VCaP (cell line): ENCODE measurements around the gene GORASP1.

ENCODE experiments used
- H3K27ac ChIP-seq: fragments of 450-650 bp; 2 replicates; pipeline ENCODE4 v1.5.1; 2017
- CTCF ChIP-seq: fragments of 450-650 bp; conservative IDR thresholded peaks from 2 replicates; pipeline ENCODE4 v1.5.1; 2017; ENCODE audit warnings: mild to moderate bottlenecking, moderate library complexity

The GORASP1 gene

DNA sequence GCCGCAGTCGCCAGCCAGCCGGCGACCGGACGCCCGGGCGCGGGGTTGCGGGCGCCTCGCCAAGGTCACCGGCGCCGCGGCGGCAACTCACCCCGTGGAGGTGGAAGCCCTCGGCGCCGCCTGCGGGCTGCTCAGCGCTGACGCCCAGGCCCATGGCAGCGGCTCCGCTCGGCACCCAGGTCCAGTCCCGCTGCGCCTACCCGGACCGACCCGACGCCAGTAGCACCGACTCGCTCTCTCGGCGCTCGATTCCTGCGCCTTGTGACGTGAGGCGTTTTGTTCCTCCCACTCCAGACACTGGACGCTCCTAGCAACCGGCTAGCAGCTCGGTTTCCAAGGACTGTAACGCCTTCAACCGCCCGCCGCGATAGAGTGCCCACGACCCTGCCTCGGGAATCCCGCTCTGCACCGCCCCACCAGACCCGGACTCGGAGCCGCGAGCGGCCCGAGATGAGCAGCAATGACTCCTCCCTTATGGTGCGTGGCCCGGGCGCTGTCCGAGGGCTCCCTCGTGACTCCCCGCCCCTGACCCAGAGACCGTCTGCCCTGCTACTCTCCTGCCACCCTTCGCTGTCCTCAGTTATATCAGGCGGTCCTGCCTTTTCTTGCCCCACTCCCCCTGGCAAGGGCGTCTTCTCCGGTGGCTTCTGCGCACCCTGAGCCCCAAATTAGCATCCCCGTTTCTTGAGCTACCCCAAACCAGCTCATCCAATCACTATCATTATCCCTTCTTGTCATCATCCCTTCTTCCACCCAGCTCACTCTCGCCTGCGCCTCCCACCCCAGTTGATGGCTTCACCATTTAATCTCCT is at the start of gene GORASP1, which contains the start of gene TTC21A:
TSS of gene GORASP1 (minus strand) at position 240 of the 812 bp plus-strand sequence. CDS start at position 154, 86 bp downstream.
TSS of gene TTC21A (plus strand) at position 293 of the 812 bp plus-strand sequence. CDS start at position 451, 158 bp downstream.
- peak within 1 kb of the TSS; percentile 94 for H3K27ac ChIP-seq
- TF ChIP-seq CTCF: peak; percentile 21; the same call in 1 of the 2 replicates

DNA sequence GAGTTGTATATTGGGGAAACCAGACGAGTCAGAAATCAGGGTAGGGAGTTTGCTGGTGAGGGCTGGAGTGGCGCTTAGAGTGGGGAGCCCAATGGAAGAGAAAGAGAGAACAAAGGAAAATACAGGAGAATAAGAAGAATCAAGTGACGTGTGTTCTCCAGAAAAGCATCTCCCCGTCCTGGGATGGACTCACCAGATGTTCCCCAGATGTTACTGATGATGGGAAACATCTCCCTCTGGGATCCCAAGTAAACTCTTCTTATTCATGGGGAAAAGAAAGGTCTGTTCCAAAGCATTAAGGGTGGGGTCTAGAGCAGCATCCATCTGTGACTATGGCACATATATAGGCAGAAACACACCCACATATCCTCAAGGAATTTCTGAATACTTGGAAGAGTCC is 49.0 kb upstream of the GORASP1 start:
- H3K27ac ChIP-seq: no peak overlapping the region
- TF ChIP-seq CTCF: no peak

DNA sequence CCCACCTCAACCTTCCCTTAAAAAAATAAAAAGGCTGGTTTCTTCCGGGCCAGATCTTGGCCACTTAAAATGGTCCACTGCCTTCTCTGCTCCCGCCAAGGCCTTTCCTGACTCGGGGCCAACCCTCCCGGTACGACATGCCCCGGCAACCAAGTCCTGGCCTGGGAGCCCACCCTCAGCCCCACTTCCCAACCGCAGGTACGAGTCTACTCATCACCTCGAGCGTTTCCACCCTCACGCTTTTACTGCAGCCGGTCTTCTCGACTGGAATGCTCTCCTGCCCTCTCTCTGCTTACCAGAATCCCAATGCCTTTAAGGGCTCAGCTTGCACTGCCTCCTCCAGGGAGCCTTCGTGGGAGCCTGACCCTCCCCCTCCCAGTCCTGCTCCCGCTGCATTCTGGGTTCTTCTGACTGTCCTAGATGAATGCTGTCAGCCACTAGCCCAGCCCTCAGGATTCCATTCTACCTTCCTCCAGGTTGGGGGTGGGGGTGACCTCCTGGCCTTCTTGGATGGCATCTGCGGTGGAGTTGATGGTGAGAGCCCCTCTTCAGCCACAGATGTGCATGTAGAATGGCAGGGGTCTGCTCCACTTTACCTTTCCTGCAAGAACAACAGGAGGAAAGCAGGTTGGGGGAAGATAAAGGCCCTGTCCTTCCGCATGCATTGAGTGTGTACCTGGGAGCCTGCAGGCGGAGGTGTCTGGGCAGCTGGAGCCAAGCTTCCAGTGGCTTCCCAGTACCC is 47.0 kb upstream of the GORASP1 start:
- TF ChIP-seq CTCF: no peak
- peak overlapping the region; percentile 84 for H3K27ac ChIP-seq

DNA sequence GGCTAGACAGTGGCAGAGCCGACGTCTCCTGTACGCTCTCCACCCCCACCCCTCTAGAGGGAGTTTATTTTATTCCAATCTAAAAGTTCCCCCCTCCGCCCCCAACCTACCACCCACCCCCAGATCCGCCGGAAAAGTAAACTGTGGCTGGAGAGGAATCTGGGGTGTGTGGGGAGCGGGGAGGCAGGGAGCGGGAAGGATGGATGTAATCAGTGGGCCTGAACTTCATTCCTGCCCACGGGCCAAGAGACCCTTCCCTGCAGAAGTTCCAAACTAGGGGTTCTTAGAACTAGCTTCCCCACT is 46.5 kb upstream of the GORASP1 start:
- TF ChIP-seq CTCF: no peak
- peak overlapping the region; percentile 84 for H3K27ac ChIP-seq

DNA sequence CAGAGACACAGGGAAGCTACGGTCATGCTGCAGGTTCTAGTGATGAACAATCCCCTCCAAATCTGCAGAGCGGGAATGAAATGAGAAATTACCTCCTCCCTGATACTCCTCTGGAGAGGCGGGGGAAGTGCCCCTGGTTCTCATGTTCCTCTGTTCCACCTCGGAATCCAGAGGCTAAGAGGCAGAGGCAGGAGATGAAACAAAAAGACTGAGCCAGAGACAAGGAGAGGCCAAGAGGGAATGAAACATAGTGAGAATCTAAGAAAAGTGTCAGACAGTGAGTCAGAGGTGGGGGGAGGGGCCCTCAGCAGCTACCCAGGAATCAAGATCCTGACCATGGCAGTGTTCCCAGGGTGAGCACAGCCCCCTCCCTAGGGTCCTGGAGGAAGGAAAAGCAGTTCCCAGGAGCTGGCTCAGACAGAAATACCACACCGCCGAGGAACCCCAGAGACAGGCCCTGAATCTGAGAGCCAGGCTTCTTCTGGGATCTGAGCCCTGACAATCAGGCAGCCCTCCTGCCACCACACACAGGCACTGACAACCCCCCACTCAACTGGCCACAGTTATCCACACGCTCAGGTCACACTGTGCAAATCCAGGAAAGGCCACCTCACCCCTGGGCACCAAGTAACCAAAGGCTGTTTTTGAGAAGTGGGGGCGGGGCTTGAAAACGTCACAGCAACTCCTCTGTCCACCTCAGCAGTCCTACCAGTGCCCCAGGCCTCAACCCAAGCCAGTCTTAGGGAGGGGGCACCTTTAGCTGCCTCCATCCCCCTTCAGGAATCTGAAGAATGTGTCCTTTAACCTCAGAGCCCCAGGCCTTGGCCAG is 43.6 kb upstream of the GORASP1 start:
- TF ChIP-seq CTCF: no peak

DNA sequence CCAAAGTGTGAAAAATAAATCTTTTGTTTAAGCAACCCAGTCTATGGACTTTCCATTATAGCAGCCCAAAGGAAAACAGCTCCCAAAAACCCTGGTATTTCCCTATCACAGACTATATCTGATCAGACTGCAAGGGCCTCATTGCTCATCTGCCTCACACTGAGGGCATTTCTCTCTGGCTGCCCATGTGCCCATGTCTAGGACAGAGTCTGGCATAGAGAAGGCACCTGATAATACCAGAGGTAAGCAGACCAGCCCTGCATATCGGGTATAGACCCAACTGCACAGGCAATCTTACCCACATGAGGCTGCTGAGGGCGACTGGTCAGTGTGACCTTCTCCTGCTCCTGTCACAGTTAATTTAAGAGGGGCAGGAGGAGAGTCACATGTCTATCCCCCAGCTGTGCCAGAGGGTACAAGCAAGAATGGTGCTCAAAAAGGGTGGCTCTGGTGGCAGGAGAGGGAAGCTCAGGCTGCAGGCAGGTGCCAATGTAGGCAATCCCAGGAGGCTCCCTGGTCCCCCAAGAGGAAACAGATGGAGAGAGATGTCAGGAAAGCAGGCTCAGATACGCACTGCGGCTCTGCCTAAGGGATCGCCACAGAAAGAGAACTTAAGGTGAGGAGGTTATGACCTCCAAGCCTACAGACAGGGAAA is 42.8 kb upstream of the GORASP1 start:
- TF ChIP-seq CTCF: no peak
- peak overlapping the region; percentile 84 for H3K27ac ChIP-seq

More for the DNA sequence above, 43.6 kb upstream of the GORASP1 start:
- H3K27ac ChIP-seq: peak overlapping the region; percentile 84
